Naive B cell (primary cell): ENCODE data around the gene GRIN2A. TPM values are rescaled to one million over a fixed set of nuclear protein-coding genes. Genes with fewer than 3 reads are reported as not detected.
A peak's percentile ranks its signal among the peaks of the same experiment; 100 is the strongest.

Experiments
- ATAC-seq, 2 donors: fragments of 150-1000 bp; cut with Tn5 transposase; 2 replicates each; pipeline ENCODE4 v1.10.0; 2021; ENCODE audit warnings: low read depth in 2 of 2, mild to moderate bottlenecking in 2 of 2, moderate library complexity in 2 of 2
- DNase-seq: peaks from one replicate; pipeline ENCODE4 v3.0.0; 2022
- H3K27ac Mint-ChIP-seq, 6 donors: one replicate each; pipeline ENCODE4 v1.8.0; 2020 to 2022; ENCODE audit warnings: mild to moderate bottlenecking in 6 of 6, mixed read lengths in 6 of 6, moderate library complexity in 5 of 6, inconsistent platforms in 2 of 6
- H3K27me3 Mint-ChIP-seq, 3 donors: one replicate each; pipeline ENCODE4 v1.8.0; 2021 to 2022; ENCODE audit warnings: mixed read lengths in 3 of 3, mild to moderate bottlenecking in 1 of 3
- H3K36me3 Mint-ChIP-seq, 2 donors: one replicate each; pipeline ENCODE4 v1.8.0; 2020 to 2022; ENCODE audit warnings: mixed read lengths in 2 of 2, inconsistent platforms in 1 of 2, mild to moderate bottlenecking in 1 of 2
- H3K4me1 Mint-ChIP-seq, 3 donors: one replicate each; pipeline ENCODE4 v1.8.0; 2020 to 2022; ENCODE audit warnings: mixed read lengths in 3 of 3, inconsistent platforms in 1 of 3, mild to moderate bottlenecking in 1 of 3, moderate library complexity in 1 of 3
- H3K4me3 Mint-ChIP-seq, 8 donors: one replicate each; pipeline ENCODE4 v1.8.0; 2020 to 2022; ENCODE audit warnings: mild to moderate bottlenecking in 8 of 8, mixed read lengths in 8 of 8, moderate library complexity in 8 of 8, inconsistent platforms in 2 of 8
- H3K9me3 Mint-ChIP-seq, 7 donors: one replicate each; pipeline ENCODE4 v1.8.0; 2020 to 2022; ENCODE audit warnings: mixed read lengths in 7 of 7, mild to moderate bottlenecking in 5 of 7, inconsistent platforms in 2 of 7, moderate library complexity in 1 of 7
- polyA plus RNA-seq, 6 donors: library from polyadenylated mRNA; unstranded; fragments of 300-500 nt; fragmentation: Illumina TruSeq; gene quantifications; one replicate each; pipeline ENCODE4 v1.2.3, GENCODE V29; 2021; ENCODE audit warnings: low read depth in 6 of 6

Gene GRIN2A
- polyA plus RNA-seq, 6 donors from 2014 or later = 0.04 to 0.53 (median 0.17) TPM; not detected in 3

DNA sequence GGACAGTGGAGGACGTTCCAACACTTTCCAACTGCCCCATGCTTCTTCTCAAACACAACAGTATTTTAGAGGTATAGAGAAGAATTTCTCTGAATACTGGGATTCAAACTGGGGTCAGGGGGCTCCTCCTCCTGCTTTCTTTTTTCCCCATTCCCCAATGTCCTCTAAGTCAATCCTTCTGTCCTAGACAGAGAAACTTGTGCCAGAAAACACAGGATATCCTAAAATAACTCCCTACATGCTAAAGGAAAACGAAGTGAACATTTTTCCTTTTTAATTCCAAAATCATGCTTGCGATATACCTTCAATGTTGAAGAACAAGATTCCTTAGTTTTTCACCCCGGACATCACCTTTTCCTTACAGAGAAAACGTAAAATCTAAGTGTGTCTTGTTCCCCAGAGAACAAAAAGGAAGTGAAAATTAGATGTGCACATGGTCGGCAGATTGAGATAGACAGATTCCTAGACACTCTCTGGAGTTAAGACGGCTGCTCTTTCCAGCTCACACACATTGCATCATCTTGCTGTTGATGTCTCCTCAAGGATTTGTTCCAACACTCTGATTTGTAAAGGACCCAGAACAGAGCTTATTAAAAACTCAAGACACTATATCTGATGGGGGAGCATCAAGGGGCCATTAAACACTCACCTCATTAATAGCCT is 228.2 kb downstream of the GRIN2A start:
- DNase-seq (no peak), ATAC-seq (no peak)
- Mint-ChIP-seq H3K9me3 (peaks cover 0 to 11% (median 0%) of the 10 kb centered on the region in 7 donors), H3K36me3 (no peaks in the 10 kb centered on the region), H3K4me1 (no peaks in the 10 kb centered on the region), H3K27me3 (peaks cover 30 to 36% (median 32%) of the 10 kb centered on the region in 3 donors), H3K27ac (no peak overlapping the region), H3K4me3 (no peak overlapping the region)

DNA sequence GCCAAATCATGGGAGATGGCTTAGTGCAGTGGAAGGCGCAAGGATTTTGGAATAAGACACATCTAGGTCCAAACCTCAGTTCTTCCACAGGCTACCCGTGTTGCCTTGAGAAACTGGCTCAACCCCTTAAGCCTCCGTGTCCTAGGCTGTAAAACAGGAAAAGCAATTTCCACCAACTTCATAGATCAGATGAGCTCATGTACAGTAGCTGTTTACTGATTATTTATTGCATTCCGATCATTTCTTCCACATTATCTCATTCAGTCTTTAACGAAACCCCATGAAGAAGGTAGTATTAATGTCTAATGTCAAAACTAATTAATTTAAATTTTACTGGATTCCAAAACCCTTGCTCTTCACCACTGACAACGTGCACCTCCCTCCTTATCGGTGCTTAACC is 231.6 kb downstream of the GRIN2A start:
- no peaks in the 10 kb centered on the region for H3K4me1 Mint-ChIP-seq
- H3K27ac Mint-ChIP-seq = no peak overlapping the region
- ATAC-seq (no peak), DNase-seq (no peak)
- peaks cover 31 to 39% (median 33%) of the 10 kb centered on the region in 3 donors for H3K27me3 Mint-ChIP-seq
- peaks cover 0 to 12% (median 0%) of the 10 kb centered on the region in 7 donors for H3K9me3 Mint-ChIP-seq
- H3K36me3 Mint-ChIP-seq = no peaks in the 10 kb centered on the region
- H3K4me3 Mint-ChIP-seq = no peak overlapping the region

GRCh38 chr16:9949396-9949795 is 232.8 kb downstream of the GRIN2A start:
- DNase-seq (no peak), ATAC-seq (no peak)
- Mint-ChIP-seq H3K27me3 (peaks cover 30 to 42% (median 36%) of the 10 kb centered on the region in 3 donors), H3K27ac (peak overlapping the region in 1 of 6 donors; percentile 3), H3K9me3 (peaks cover 0 to 12% (median under 1%) of the 10 kb centered on the region in 7 donors), H3K4me1 (no peaks in the 10 kb centered on the region), H3K4me3 (no peak overlapping the region), H3K36me3 (no peaks in the 10 kb centered on the region)

DNA sequence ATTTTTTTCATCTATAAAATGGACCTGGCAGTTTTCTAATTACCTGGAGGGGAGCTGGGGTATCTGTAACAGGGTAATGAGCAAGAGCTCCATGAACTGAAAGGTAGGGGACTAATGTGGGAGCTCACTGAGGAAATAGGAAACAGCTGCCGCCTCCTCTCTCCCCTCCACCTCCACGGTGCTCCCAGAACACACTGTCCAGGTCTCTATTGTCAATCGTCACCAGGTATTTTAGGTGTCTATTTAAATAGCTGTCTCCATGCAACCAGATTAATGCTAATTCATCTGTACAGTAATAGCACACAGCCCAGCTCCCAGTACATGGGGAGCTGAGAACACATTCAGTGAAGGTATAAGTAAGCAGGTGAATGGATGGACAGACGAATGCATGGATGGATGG is 233.3 kb downstream of the GRIN2A start:
- Mint-ChIP-seq H3K4me3 (no peak overlapping the region), H3K27ac (no peak overlapping the region), H3K27me3 (peaks cover 28 to 47% (median 36%) of the 10 kb centered on the region in 3 donors), H3K9me3 (peaks cover 0 to 12% (median 2%) of the 10 kb centered on the region in 7 donors), H3K4me1 (no peaks in the 10 kb centered on the region), H3K36me3 (no peaks in the 10 kb centered on the region)
- ATAC-seq (no peak), DNase-seq (no peak)

DNA sequence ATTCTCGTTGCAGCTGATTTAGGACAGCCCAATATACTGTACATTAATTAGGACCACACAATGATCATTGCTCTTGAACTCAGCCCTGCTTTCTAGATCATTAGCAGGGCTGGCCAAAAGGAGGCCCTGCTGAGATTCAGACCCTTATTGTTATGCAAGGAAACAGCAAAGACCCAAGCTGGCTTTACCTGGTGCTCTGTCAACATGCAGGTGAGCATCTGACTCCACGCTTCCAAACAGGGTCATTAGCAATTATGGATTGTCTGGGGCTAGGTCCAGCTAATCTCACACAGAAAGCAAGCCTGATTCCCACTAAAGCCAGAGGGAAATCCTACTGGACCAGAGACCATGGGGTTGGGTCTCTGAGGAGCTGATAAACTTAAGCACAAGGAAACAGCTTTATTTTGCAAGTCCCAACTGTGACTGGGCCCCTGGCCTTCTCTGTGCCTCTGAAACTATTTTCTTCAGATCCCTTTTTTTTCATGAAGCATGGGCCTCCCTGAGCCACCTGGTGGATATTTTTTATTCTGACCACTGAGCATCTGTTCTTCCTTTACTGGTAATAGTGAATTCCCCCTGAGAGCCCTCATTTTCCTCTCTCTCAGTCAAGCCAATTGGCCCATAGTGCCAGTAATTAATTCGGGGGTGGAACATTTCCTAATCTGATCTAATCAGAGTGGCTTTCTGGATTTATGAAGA is 236.1 kb downstream of the GRIN2A start:
- ATAC-seq (no peak), DNase-seq (no peak)
- Mint-ChIP-seq H3K9me3 (peaks cover 0 to 7% (median 2%) of the 10 kb centered on the region in 7 donors), H3K27me3 (peaks cover 23 to 29% (median 24%) of the 10 kb centered on the region in 3 donors), H3K4me3 (no peak overlapping the region), H3K36me3 (no peaks in the 10 kb centered on the region), H3K27ac (no peak overlapping the region), H3K4me1 (no peaks in the 10 kb centered on the region)

DNA sequence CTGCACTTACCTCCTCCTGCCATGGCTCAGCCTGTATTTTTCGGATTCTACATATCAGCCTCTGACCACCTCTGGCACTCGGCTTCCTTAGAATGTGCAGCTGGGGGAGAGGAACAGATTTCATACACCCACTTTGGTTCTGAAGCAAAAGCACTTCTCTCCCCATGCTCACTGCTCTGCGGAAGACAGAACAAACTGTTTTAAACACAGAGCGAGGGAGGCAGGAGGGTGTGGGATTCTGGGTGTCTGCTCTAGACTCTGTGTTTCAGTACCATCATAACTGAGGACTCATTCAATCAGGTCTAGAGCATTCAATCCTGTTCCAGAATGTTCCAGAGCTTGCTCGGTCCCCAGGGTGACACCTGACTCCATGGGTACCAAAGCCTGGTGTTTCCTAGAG is 239.1 kb downstream of the GRIN2A start:
- H3K4me3 Mint-ChIP-seq = no peak overlapping the region
- no peak overlapping the region for H3K27ac Mint-ChIP-seq
- no peaks in the 10 kb centered on the region for H3K36me3 Mint-ChIP-seq
- H3K9me3 Mint-ChIP-seq = peaks cover 0 to 4% (median 0%) of the 10 kb centered on the region in 7 donors
- DNase-seq (no peak), ATAC-seq (no peak)
- H3K27me3 Mint-ChIP-seq = peaks cover 15 to 17% (median 15%) of the 10 kb centered on the region in 3 donors
- no peaks in the 10 kb centered on the region for H3K4me1 Mint-ChIP-seq

DNA sequence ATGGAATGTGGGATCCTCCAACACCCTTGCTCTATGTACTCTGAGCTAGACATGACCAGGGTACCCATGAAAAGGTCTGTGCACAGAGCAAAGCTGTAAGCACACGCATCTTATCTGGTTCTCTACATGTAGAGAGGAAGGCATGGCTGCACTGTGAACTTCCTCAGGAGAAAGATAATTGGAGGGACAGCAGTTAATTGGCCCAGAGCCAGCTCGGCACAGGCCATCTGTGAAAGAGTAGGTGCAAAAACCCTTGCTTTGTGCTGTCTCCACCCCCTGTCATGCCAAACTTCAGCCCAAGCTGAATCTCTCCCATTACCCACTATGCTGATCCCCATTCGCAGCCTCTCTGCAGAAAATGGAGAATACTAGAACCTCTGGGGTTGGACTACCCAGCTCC is 241.0 kb downstream of the GRIN2A start:
- Mint-ChIP-seq H3K9me3 (peaks cover 0 to 4% (median 0%) of the 10 kb centered on the region in 7 donors), H3K27ac (no peak overlapping the region), H3K27me3 (peaks cover 9 to 17% (median 10%) of the 10 kb centered on the region in 3 donors), H3K4me1 (no peaks in the 10 kb centered on the region), H3K36me3 (no peaks in the 10 kb centered on the region), H3K4me3 (no peak overlapping the region)
- DNase-seq = no peak
- no peak for ATAC-seq

GRCh38 chr16:9934723-9935508 is 247.3 kb downstream of the GRIN2A start:
- Mint-ChIP-seq H3K27ac (peak overlapping the region in 2 of 6 donors; percentile 2 to 64), H3K4me1 (no peaks in the 10 kb centered on the region), H3K4me3 (no peak overlapping the region), H3K36me3 (no peaks in the 10 kb centered on the region), H3K9me3 (peaks cover 0 to 3% (median 0%) of the 10 kb centered on the region in 7 donors), H3K27me3 (peaks cover 6 to 11% (median 9%) of the 10 kb centered on the region in 3 donors)
- ATAC-seq (no peak), DNase-seq (no peak)

- ATAC-seq = no peak
Observed at GRCh38 chr16:9932919-9933653, 249.1 kb downstream of the GRIN2A start.

DNA sequence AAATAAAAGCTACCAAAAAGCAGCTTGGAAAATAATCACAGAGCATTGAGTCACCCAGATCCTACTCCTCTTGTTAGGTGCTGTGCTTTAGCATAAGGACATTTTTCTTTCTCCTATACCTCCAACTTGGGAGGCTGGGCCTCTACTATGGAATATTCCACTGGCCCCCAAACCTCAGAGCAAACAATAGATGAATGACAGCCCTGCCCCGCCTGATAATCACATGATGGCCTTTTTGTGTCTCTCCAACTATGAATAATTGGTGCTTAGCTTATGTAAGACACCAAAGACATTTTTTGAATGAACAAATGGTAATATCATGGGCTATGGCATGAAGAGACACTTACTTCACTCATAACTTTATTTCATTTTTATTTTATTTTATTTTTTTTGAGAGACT is 250.2 kb downstream of the GRIN2A start:
- DNase-seq = no peak
- ATAC-seq = no peak
- no peaks in the 10 kb centered on the region for H3K4me1 Mint-ChIP-seq

More at GRCh38 chr16:9932919-9933653, 249.1 kb downstream of the GRIN2A start:
- Mint-ChIP-seq H3K36me3 (no peaks in the 10 kb centered on the region), H3K4me3 (no peak overlapping the region), H3K9me3 (peaks cover 0 to under 1% (median 0%) of the 10 kb centered on the region in 7 donors), H3K27ac (no peak overlapping the region), H3K27me3 (peaks cover 10 to 25% (median 11%) of the 10 kb centered on the region in 3 donors), H3K4me1 (no peaks in the 10 kb centered on the region)
- DNase-seq = no peak

DNA sequence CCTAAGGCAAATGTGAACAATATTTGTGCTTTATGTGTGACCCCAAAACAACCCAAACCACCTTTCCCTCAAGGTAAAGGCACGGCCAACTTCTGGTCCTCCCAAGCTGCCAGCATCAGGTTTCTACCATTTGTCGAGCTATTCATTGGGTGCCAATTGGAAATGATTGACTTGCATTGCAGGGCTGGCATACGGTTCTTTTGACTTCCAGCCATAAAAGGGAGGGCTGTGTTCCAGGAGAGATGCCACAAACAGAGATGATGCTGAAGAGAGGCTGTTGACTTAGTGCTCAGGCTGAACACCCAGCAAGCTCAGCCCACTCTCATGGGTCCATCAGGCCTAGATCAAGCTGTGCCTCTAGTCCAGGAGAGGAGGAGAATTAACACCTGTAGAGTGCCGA is 252.4 kb downstream of the GRIN2A start:
- H3K27me3 Mint-ChIP-seq = peaks cover 16 to 31% (median 18%) of the 10 kb centered on the region in 3 donors
- H3K27ac Mint-ChIP-seq = no peak overlapping the region
- ATAC-seq (no peak), DNase-seq (no peak)
- peaks cover 0 to 4% (median 0%) of the 10 kb centered on the region in 7 donors for H3K9me3 Mint-ChIP-seq
- H3K4me1 Mint-ChIP-seq = no peaks in the 10 kb centered on the region
- H3K4me3 Mint-ChIP-seq = no peak overlapping the region
- no peaks in the 10 kb centered on the region for H3K36me3 Mint-ChIP-seq

More for the DNA sequence above, 250.2 kb downstream of the GRIN2A start:
- Mint-ChIP-seq H3K9me3 (no peaks in the 10 kb centered on the region), H3K4me3 (no peak overlapping the region), H3K36me3 (no peaks in the 10 kb centered on the region), H3K27me3 (peaks cover 10 to 27% (median 11%) of the 10 kb centered on the region in 3 donors), H3K27ac (peak overlapping the region in 1 of 6 donors; percentile 30)

GRCh38 chr16:9929313-9929712 is 252.9 kb downstream of the GRIN2A start:
- Mint-ChIP-seq H3K9me3 (peaks cover 0 to 8% (median 0%) of the 10 kb centered on the region in 7 donors), H3K27me3 (peaks cover 16 to 34% (median 18%) of the 10 kb centered on the region in 3 donors), H3K4me3 (no peak overlapping the region), H3K27ac (no peak overlapping the region), H3K36me3 (no peaks in the 10 kb centered on the region), H3K4me1 (no peaks in the 10 kb centered on the region)
- DNase-seq (no peak), ATAC-seq (no peak)

DNA sequence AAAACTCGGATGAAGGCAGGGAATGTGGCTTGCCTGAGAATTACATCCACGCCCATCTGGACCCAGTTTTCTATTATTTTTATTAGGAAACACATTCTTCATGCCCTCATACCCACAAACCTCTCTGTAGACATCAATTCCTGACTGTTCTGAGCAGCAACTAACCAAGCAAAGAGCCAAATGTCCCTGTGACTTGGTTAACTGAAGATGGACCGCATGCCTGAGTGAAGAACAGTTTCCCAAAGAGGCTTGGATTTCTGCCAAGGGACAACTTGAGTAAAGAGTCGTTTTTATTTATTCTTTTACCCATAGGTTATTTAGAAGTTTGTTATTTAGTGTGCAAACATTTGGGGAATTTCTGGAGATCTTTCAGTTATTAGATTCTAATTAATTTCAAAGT is 259.8 kb downstream of the GRIN2A start:
- Mint-ChIP-seq H3K27ac (no peak overlapping the region), H3K4me1 (no peaks in the 10 kb centered on the region), H3K4me3 (no peak overlapping the region), H3K27me3 (peaks cover 14 to 16% (median 14%) of the 10 kb centered on the region in 3 donors), H3K36me3 (no peaks in the 10 kb centered on the region), H3K9me3 (peaks cover 0 to 8% (median 0%) of the 10 kb centered on the region in 7 donors)
- DNase-seq = no peak
- ATAC-seq = no peak
